Sciatic nerve (tissue), 2 donors: ENCODE results near the gene TEC. TPM values are rescaled to one million over a fixed set of nuclear protein-coding genes. Genes with fewer than 3 reads are reported as not detected.
"Not testable (repeated sequence)": the region's sequence is repeated elsewhere in the genome, so short reads cannot be mapped to it uniquely, and the experiment has no call there.

Experiments used
- ATAC-seq: fragments of 200-7000 bp; cut with Tn5 transposase; one replicate; pipeline ENCODE4 v1.9.1; 2020; ENCODE audit warnings: mild to moderate bottlenecking, moderate library complexity
- DNase-seq: peaks from one replicate; pipeline ENCODE4 v3.0.0-alpha.2; 2020; ENCODE audit warnings: low spot score
- intact Hi-C: fragments of 100-400 bp; cut with DNase I; formaldehyde crosslinking; loops from one replicate; pipeline ENCODE4 v1.14.2; 2022
- total RNA-seq: library from RNA; stranded (reverse); fragmentation: NEBNext Ultra II Directional; extraction: Animal tissue kit (Norgen Biotek cat#: 25700); gene quantifications from one replicate; pipeline ENCODE4 v1.2.1, GENCODE V29; 2021
- donor health status: DM: no; HTN: no; CAD: no.
- donor health status: DM: no; HTN: no; CAD: no.

The TEC gene
- total RNA-seq, 1 donor from 2014 or later = 5.3 TPM

DNA sequence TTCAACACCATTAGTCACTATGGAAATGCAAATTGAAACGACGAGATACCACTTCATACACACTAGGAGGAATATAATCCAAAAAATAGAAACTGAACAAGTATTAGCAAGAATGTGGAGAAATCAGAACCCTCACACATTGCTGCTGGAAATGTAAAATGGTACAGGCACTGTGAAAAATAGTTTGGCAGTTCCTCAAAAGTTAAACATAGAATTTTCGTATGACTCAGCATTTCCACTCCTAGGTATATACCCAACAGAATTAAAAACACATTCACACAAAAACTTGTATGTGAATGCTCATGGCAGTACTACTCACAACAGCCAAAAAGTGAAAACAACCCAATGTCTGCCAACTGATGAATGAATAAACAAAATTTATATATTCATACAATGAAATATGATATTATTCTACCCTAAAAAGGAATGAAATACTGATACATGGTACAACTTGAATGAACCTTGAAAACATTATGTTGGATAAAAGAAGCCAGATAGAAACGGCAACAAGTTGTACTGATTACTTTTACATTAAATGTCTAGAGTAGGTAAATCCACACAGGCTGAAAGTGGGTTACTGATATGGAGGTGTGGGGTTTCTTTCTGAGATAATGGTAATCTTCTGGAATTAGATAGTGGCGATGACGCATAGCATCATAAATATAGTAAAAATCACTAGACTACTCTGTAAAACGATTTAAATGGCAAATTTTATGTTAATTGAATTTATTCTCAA, 22.3 kb downstream of the TEC start:
- ATAC-seq (no peak), DNase-seq (no peak)
- intact Hi-C loops = no loop called here

DNA sequence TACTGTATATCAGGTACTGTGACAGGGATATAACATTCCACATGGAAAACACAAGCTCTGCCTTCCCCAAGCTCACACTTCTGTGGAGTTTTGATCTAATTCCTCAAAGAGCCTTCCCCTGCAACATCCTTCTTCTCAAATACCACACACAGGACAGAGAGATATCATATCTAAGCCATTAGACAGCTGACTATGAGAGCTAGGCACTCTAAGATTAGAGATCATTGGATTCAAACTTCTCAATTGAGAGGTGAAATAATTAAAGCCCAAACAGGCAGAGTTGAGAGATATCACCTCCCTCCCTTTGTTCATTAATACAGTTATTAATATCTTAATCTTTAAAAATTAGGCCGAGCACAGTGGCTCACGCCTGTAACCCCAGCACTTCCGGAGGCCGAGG, 25.0 kb downstream of the TEC start:
- intact Hi-C loops = no loop called here
- DNase-seq (no peak), ATAC-seq (no peak)

DNA sequence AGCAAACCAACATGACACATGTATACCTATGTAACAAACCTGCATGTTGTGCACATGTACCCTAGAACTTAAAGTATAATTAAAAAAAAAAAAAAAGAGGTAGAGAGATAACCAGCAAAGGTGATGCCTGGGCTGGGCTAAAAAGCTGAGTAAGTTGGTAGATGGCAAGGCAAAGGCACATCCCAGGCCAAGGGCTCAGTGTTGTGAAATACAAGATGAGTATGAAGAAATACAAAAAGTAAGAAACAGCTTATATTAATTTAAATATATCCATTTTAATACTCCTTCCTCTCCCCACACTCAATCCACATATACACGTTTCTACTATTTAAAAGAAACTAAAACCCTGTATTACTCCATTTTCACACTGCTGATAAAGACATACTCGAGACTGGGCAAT, 25.8 kb downstream of the TEC start:
- intact Hi-C loops = no loop called here
- DNase-seq = no peak
- no peak for ATAC-seq

DNA sequence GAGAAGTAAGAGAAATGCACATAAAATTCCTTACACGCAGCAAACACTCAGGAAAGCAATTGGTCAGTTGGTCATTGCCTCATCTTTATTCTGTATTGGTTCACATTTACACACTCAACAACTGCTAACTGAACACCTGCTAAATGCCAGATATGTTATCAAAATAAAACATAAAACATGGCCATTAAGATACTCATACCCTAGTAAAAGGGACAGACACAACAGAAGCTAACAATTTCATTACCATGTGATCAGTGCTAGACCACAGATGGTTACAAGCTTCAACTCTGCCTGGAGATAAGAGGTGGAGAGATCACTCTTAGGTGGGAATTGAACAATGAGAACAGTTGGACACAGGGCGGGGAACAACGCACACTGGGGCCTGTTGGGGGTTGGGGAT, 26.2 kb downstream of the TEC start:
- DNase-seq (no peak), ATAC-seq (no peak)
- intact Hi-C loops = no loop called here

DNA sequence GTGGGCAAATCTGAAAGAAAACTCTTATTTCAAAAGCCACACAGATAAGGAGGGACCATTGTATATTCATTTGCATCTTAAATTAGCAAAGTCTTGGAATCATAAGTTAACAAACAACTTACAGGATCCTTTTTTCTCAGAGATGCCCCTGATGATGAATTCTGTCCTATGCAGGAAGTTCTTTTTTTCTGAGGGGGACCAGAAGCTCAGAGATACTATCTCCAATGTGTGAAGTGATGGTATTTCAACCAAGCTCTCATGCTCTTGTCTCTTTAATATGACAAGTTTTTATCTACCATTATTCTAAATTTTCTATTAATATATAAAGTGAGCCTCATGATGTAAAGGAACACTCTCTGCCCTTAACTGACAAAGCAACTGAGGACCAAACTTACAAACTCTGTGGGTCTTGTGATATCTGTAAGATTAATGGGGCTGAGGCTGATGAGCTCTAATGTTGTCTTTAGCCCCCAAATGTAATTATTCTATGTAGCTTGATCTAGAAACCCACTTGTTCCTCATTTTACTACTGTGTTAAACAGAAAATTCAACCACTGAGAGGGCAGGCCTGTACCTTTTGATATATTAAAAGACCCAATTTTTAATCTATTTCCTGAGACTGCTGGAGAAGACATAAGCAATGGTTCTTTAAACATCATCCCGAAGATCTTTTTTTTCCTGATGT, 27.0 kb downstream of the TEC start:
- DNase-seq (no peak), ATAC-seq (no peak)
- intact Hi-C loops = no loop called here

DNA sequence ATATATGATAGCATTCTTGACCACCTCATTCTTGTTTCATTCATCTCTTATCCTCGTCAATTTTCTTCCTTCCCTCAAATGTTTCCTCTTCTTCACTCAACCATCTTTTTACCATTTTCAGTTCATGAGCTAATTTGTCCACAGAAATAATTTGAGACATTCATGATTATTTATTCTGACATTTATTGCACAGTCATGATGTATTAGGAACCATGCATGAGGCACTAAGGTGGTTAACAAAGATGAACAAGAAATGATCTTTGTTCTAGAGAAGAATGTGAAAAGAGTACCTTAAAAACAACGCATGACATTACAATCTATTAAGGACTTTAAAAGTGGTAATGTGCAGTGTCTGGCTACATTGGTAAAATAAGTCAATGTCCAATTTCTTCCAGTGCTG, 27.9 kb downstream of the TEC start:
- intact Hi-C loops = no loop called here
- no peak for DNase-seq
- ATAC-seq = no peak

DNA sequence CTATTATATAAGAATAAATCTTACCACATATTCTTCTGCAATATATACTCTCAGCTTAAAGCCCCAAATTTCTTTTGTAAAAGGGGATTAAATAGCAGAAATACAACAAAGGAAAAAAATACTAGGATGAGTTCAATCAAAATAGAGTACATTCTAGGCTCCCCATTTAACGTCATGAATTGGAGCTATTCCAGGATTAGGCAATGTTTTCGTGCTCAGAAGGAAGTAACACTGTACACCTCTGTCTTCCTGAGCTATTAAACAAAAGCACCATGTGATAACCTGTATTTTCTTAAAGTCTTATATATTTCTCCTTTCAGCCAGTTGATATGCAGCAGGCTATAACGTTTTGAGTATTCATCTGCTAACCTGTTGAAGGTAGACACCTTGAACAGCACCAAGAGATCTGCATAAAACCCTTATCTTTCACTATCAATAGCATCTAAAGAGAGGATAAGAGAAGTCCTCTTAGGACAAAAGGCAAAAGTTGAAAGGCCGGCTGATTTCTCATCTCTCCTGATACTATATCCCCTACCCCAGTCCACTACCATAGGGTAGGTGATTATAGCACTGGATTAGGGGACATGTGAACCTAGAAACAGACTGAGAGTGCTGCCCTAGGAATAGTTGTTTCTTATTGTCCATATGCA, 31.5 kb downstream of the TEC start:
- ATAC-seq (no peak), DNase-seq (no peak)
- intact Hi-C loops = no loop called here

DNA sequence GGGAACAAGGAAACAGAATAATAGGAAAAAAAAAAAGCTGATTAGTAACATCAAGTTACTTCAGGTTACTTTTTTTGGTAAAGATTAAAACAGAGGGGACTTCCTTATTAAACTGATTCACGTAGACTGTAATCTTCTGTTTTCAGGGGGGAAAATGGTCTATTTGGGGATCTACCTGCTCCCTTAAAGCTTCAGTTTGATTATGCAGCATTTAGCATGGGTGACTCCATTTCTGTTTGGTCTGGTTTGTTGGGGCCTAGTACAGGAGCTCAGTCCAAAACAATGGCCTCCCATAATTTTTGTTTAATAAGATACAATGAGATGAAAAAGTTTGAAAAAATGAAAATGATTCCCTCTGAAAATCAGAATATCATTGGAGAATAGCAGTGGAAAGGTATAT, 34.6 kb downstream of the TEC start:
- no peak for DNase-seq
- no peak for ATAC-seq
- intact Hi-C loops = no loop called here

DNA sequence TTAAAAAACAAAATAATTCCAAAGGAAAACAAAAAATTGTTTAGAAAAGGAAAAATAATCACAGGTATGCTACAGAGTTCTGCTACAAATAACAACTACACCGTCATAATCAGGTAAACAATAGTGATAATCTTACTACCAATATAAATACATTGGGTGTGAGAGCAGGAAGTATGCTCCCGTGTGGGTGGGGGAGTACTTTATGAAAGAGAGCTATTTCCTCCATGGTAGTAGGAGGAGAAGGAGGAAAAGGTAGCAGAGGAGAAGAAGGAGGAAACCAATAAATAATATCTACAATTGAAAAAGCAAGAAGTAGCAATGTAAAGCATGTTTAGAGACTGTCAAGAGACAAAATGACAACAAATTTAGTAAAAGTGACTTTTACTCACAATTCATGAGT, 35.1 kb downstream of the TEC start:
- intact Hi-C loops = no loop called here
- ATAC-seq (no peak), DNase-seq (no peak)

DNA sequence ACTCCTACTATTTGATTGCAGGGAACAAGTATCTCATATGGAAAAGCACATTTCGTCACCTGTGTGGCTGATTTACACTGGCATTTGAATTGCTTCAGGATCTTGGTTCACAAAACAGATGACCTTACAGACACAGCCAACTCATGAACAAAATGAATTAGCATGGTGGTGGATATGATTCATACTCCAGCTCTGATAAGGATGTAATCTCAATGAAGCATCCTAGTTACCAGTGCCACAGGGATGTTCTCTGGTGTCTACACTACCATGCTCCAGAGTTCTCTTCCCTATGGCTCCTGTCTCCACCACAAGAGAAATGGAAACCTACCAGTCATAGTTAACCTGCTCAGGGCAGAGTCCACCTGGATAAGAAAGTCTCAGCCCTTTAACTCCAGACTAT, 40.7 kb downstream of the TEC start:
- intact Hi-C loops = no loop called here
- no peak for DNase-seq
- ATAC-seq = no peak

DNA sequence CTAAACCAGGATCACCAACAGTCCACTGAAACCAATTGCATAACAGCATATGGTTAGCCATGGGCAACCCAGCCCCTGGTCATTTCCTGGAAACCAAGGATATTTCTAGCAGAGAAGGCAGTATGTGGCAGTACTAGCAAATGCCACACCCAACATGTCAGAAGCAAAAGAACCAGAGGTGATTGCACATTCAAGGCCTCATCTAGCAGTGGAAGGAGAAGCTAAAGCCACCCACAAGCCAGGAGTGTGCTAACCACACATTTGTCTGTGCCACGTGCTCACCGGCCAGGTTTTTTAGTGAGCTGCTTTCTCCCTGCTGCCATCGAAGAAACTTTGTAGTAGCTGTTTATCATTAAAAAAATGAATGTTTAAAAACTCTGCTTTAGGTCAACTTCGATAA, 42.0 kb downstream of the TEC start:
- no peak for ATAC-seq
- DNase-seq = no peak
- intact Hi-C loops = no loop called here

DNA sequence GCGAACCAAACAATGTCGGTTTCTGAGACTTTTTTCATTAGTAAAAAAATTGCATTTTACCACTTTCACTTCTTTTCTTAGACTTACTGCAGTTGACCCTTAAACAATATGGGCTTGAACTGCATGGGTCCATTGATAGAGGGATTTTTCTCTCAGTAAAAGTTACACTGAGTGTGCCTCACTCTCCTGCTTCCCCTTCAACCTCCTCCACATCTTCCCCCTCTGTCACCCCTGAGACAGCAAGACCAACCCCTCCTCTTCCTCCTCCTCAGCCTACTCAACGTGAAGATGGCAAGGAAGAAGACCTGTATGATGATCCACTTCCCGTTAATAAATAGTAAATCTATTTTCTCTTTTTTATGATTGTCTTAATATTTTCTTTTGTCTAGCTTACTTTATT, 43.4 kb downstream of the TEC start:
- ATAC-seq (no peak), DNase-seq (no peak)
- intact Hi-C loops = no loop called here

DNA sequence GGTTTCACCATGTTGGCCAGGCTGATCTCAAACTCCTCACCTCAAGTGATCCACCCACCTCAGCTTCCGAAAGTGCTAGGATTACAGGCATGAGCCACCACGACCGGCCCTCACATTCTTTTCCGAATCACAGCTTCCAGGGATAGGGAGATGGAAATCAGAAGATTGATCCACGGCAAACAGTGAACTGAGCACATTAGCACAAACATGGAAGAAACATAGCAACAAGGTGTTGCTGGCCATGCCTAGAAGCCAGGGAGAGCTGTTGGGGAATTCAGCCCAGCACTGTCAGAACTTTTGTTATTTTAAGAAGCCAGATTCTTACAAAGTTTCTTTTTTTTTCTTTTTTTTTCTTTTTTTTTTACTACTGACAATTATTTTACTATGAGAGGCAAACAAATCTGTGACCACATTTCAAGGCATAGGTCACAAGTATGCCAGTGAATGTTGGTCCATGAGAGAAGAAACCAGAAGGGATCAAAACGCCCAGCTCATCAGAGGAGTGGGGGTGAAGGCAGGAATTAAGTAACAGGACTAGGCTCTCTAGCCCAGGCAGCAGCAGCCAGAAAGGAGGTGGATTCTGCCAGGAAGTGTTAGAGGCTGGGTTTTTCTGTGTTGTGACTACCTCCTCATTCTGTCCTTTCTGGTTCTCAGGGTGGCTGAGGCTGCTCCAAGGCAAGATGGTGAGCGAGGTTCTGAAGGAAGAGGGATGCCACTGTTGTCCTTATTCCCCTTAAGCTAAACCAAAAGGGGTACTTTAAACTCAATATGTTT, 44.1 kb downstream of the TEC start:
- DNase-seq = no peak
- intact Hi-C loops = no loop called here
- no peak for ATAC-seq

DNA sequence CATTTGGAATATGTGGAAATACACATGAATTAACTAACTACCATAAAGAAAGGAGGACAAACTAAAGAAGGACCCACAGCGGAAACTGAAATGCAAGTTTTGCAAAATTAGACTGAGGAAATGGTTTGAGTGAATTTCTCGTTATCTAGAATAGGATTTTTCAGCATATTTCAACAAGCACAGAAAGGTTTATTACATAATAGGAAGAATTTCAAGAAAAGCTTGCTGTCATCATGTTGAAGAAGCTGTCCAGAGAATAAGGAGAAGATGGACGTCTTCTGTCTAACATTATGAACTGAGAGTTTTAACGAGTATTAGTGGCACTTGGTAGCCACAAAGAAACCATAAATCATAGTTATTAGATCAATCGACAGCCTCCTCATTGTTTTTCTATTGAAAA, 45.0 kb downstream of the TEC start:
- no peak for ATAC-seq
- intact Hi-C loops = no loop called here
- no peak for DNase-seq

DNA sequence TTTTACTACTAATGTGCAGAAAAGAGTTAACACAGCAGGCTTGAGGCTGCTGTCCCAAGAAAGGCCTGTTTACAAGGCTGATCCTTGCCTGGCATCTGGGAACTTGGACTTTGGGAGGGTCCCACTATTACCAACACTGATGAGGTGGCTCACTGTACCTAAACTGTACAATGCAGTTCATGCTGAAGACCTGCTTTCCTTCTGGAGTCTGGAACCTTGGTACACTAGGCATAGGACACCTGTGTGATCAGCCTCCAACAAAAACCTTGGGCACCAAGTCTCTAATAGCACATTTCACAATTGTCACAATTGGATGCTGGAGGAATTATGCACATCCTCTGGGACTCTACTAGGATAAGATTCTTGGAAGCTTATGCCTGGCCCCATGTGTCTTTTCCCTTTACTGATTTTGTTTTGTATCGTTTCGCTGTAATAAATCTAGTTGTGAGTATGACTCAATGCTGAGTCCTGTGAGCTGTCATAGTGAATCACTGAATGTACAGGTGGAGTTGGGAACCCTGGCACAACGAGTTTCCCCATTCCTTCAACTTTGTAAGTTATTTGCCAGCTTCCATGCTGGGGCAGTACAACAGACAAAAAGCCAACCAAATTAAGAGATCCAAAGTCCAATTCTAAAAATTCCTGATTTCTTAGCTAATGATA, 45.9 kb downstream of the TEC start:
- ATAC-seq (no peak), DNase-seq (no peak)
- intact Hi-C loops = no loop called here

DNA sequence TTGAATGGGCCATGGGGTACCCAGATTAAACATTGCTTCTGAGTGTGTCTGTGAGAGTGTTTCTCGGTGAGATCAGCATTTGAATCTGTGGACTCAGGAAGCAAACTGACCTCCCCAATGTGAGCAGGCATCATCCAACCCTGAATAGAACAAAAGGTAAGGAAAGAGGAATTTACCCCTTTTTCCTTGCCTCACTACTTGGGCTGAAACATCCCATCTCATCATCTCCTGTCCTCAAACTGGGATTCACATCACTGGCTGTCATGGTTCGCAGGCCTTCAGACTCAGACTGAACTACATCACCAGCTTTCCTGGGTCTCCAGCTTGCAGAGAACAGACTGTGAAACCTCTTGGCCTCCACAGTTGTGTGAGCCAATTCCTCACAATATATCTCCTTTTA, 47.1 kb downstream of the TEC start:
- intact Hi-C loops = no loop called here
- ATAC-seq (no peak), DNase-seq (no peak)

DNA sequence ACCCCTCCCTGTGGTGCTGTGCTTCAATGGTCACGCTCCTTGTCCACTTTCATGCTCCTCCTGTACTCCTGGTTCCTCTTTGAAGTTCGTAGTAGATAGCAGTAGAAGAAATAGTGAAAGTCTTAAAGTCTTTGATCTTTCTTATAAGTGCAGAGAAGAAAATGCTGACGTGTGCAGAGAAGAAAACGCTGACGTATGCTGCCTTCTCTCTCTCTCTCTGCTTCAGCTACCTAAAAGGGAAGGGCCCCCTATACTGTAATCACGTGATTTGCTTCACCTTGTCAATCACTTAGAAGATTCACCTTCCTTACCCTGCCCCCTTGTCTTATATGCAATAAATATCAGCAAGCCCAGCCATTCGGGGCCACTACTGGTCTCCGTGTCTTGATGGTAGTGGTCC, 50.2 kb downstream of the TEC start:
- ATAC-seq, intact Hi-C loops, DNase-seq: not testable (repeated sequence)

DNA sequence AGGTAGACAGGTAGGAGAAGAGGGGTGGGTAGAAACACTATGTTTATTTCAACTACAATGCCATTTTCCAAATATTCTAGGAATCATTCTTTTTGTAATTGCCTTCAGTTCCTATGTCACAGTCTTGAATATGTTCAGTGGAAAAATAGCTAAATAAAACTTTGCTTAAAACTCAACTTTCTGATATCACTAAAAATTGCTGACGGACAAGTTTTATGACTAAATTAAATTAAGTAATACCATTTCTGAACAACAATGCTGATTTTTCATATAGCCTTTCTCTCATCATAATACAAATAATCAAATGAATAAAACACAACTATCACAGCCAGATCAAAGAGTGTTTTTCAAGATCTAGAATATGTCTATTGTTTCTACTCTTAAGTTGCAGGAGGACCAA, 53.1 kb downstream of the TEC start:
- DNase-seq = no peak
- intact Hi-C loops = no loop called here
- ATAC-seq = no peak

DNA sequence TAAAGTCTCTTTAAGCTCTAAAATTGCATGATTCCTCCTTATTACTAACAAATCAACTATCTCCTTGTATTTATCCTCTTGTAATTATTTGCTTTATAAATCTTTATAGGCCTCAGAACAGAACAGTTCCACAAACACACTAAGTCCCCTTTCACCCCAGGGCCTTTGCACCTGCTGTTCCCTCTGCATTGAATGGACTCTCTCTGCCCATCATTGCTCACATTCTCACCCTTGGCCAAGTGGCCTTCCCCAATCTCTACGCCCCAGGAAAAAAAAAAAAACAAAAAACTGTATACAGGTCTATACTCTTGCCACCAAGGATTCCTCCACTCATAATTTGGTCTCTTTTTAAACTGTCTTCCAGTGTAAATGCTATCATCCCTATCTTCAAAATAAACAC, 53.7 kb downstream of the TEC start:
- intact Hi-C loops = no loop called here
- DNase-seq = no peak
- no peak for ATAC-seq
